ENCODE measurements around the gene LHX6.
A peak's percentile ranks its signal among the peaks of the same experiment; 100 is the strongest.

The LHX6 gene

DNA sequence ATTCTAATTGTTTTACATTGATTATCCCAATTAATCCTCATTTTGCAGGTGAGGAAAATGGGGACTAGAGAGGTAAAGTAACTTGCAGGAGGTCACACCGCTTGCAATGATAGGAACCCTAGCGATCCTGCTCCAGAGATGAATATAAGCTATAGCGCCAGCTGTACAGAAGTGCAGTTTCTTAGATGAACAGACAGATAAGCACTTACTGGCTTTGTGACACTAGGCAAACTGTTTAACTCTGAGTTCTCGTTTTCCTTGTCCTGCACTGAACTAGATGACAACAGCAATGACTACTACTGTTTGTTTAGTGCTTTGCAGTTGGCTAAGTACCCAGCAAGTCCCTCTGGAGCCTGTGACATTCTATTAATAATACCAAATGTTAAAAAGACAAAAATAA lies 11.1 kb downstream of the LHX6 start:
- H3K4me3 ChIP-seq (ENCODE audit: low read depth, low read length) = no peak overlapping the region
- in situ Hi-C loops (cut with HindIII; ENCODE audit: low sequenced_read_pairs) = no loop called here
- TF ChIP-seq, protein P1, sequence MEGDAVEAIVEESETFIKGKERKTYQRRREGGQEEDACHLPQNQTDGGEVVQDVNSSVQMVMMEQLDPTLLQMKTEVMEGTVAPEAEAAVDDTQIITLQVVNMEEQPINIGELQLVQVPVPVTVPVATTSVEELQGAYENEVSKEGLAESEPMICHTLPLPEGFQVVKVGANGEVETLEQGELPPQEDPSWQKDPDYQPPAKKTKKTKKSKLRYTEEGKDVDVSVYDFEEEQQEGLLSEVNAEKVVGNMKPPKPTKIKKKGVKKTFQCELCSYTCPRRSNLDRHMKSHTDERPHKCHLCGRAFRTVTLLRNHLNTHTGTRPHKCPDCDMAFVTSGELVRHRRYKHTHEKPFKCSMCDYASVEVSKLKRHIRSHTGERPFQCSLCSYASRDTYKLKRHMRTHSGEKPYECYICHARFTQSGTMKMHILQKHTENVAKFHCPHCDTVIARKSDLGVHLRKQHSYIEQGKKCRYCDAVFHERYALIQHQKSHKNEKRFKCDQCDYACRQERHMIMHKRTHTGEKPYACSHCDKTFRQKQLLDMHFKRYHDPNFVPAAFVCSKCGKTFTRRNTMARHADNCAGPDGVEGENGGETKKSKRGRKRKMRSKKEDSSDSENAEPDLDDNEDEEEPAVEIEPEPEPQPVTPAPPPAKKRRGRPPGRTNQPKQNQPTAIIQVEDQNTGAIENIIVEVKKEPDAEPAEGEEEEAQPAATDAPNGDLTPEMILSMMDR (IDR thresholded peaks at IDR 0.05; ENCODE audit: low read depth, low read length, missing control alignments) = no peak
- no peak for DNase-seq (ENCODE audit: low read depth)

DNA sequence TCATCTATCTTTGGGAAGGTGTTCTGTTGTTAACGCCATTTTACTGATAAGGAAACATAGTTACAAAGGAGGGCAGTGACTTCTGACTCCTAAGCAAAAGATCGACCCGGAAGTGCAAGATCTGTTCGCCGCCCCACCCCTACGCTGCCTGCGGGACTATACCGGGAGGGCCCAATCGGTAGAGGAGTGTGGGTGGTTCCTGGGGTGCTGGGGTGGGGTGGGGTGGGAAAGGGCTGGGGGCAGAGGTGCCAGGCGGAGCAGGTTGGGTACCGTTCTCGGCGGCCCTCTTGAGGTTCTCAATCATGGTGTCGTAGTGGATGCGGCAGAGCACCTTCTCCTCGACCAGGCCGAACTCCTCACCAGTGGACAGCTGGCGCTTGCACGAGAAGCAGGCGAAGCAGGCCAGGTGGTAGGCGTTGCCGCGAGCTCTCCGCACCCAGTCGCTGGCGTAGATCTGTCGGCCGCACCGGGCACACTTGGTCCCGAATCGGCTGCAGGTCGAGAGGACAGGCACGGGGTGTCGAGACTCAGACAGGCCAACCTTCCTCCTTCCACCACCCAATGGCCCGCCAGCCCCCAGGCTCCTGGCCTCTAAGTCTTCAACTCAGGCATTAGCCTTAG lies 11.8 kb downstream of the LHX6 start:
- in situ Hi-C loops (cut with HindIII; ENCODE audit: low sequenced_read_pairs) = no loop called here
- TF ChIP-seq, protein P1 (IDR thresholded peaks at IDR 0.05; ENCODE audit: low read depth, low read length, missing control alignments) = no peak
- no peak overlapping the region for H3K4me3 ChIP-seq (ENCODE audit: low read depth, low read length)
- DNase-seq (ENCODE audit: low read depth) = no peak

DNA sequence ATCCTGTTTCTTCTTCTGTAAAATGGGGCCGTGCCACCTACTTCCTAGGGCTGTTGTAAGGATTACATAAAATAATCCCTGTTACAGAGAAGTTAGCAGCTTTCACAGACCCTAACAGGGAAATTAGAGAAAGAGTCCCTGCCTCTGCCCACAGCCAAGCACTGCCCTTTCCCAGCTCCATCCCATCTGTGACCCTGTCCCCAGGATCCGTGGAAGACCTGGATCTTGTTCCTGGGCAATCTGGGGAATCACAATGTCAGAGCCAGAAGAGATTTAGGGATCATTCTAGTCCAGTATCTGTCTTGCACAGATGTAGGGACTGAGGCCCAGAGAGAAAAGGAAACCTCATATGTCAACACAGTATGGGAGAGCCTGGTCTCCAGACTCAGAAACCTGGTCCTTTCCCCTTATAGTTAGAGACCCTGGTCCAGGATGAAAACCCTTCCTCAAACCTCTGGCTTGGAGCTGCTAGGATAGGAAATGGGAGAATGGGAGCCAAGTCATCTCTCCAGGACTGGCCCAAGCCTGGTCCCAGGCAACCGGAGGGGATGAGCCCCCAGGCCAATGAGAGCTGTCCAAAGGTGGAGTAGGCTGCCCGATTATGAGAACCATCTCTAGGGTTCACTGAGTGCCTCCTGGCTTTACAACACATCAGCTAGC lies 12.5 kb downstream of the LHX6 start:
- H3K4me3 ChIP-seq (ENCODE audit: low read depth, low read length) = no peak overlapping the region
- no peak for DNase-seq (ENCODE audit: low read depth)
- TF ChIP-seq, protein P1 (IDR thresholded peaks at IDR 0.05; ENCODE audit: low read depth, low read length, missing control alignments) = no peak
- in situ Hi-C loops (cut with HindIII; ENCODE audit: low sequenced_read_pairs) = no loop called here

DNA sequence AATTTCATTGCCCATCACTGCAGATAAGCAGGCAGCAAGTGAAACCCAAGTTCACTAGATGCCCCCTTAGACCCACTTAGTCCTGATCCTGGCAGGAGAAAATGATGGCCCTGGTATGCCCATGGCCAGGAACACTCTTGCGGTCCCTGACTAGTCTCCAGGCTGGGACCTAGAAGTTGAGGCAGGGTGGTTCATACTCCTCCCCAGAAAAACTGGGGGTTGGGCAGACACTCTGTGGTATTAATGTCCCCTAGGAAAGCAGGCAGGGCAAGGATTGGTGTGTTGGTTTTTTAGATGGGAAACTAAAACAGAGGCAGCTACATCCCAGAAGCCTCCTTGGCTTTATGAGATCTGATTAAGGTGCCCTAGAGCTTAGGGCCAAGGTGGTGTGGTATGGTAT lies 13.1 kb downstream of the LHX6 start:
- in situ Hi-C loops (cut with HindIII; ENCODE audit: low sequenced_read_pairs) = no loop called here
- TF ChIP-seq, protein P1 (IDR thresholded peaks at IDR 0.05; ENCODE audit: low read depth, low read length, missing control alignments) = no peak
- no peak for DNase-seq (ENCODE audit: low read depth)

DNA sequence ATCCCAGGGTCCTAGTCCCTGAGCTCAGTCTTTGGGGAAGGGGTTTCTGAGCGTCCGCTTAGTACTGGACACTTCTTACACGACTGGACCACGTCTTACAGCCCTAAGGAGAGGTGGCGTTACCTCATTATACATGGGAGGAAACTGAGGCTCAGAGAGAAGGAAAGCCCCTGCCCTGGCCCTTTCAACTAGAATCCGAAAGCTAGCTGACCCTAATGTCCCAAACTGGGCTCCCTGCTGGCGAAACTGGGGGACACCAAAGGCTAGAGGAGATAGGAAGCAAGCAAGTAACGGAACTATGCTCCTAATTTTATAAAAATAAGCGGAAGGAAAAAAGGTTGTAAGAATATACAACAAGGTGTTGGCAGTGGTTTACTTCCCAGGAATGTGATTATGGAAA lies 14.2 kb downstream of the LHX6 start:
- in situ Hi-C loops (cut with HindIII; ENCODE audit: low sequenced_read_pairs) = no loop called here
- TF ChIP-seq, protein P1 (IDR thresholded peaks at IDR 0.05; ENCODE audit: low read depth, low read length, missing control alignments) = no peak
- no peak for DNase-seq (ENCODE audit: low read depth)
- no peak overlapping the region for H3K4me3 ChIP-seq (ENCODE audit: low read depth, low read length)

More for the DNA sequence above, 13.1 kb downstream of the LHX6 start:
- H3K4me3 ChIP-seq (ENCODE audit: low read depth, low read length) = no peak overlapping the region

DNA sequence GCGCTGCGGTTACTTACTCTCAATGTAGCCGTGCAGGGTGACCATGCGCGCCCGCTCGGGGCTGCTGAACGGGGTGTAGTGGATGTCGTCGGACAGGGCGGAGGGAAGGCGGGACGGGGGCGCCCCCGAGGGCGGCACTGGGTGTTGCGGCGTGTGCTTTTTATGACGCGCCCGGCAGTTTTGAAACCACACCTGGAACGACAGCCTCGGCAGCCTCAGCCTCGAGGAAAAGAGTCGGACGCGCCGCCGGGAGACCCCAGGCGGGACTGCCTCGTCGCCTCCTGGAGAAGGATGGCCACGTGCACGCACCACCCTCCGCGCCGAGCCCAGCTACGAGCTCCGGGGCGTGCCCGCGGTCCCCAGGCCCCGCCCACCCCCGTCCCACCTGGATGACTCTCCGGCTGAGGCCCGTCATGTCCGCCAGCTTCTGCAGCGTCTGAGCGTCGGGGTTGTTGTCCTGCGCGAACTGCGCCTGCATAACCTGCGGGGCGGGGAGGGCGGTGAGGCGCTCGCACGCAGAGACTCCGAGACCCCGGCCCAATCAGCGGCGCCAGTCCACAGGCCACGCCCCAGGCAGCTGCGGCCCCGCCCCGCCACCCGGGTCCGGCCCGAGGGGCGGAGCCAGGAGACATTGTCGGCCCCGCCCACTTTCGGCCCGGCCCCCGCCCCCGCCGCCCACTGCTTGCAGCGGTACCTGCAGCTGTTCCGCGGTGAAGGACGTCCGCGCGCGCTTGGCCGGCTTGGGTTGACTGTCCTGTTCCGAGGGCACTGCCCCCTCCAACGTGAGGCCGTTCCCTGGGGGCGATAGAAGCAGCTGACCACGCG lies 15.0 kb downstream of the LHX6 start:
- H3K4me3 ChIP-seq (ENCODE audit: low read depth, low read length) = peak overlapping the region; percentile 21
- DNase-seq (ENCODE audit: low read depth) = no peak
- TF ChIP-seq, protein P1 (IDR thresholded peaks at IDR 0.05; ENCODE audit: low read depth, low read length, missing control alignments) = no peak
- in situ Hi-C loops (cut with HindIII; ENCODE audit: low sequenced_read_pairs) = no loop called here

All from astrocyte of the cerebellum (primary cell).